ES-I3 (cell line): ENCODE results near the gene DUOXA1.

Experiments
- H3K36me3 ChIP-seq: 2 replicates; pipeline ENCODE4 v1.6.1; 2013; ENCODE audit warnings: mild to moderate bottlenecking, low read length, control low read depth, moderate library complexity; ENCODE audit not compliant: insufficient read depth
- H3K4me1 ChIP-seq: 2 replicates; pipeline ENCODE4 v1.6.1; 2013; ENCODE audit warnings: mild to moderate bottlenecking, control low read depth, low read length; ENCODE audit not compliant: insufficient read depth
- H3K9ac ChIP-seq: 2 replicates; pipeline ENCODE4 v1.6.1; 2013; ENCODE audit warnings: low read depth, mild to moderate bottlenecking, low read length, moderate library complexity
- H3K9me3 ChIP-seq: 2 replicates; pipeline ENCODE4 v1.6.1; 2013; ENCODE audit warnings: mild to moderate bottlenecking, low read length, moderate library complexity; ENCODE audit not compliant: control insufficient read depth, insufficient read depth

Gene DUOXA1

DNA sequence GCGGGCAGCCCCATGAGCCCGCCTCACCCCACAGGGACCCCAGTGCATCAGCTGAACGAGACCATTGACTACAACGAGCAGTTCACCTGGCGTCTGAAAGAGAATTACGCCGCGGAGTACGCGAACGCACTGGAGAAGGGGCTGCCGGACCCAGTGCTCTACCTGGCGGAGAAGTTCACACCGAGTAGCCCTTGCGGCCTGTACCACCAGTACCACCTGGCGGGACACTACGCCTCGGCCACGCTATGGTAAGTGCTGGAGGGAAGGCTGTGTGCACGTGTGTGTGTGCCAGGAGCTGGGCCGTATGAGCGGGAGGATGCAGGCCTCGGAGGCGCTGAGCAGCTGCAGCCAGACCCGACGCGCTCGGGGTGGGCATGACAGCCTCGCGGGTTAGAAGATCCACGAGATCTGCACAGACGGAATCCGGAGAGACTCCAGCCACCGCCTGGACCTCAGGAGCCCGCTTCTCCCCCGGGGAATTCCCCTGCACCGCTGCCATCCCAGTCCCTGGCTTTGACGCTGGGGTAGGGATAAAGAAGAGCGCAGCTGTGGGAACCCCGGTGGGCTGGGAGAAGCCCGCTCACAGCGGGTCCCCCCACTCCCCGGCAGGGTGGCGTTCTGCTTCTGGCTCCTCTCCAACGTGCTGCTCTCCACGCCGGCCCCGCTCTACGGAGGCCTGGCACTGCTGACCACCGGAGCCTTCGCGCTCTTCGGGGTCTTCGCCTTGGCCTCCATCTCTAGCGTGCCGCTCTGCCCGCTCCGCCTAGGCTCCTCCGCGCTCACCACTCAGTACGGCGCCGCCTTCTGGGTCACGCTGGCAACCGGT is 13.0 kb downstream of the DUOXA1 start:
- H3K4me1 ChIP-seq: peaks cover 15% of the 10 kb centered on the region
- no peaks in the 10 kb centered on the region for H3K9me3 ChIP-seq
- peak overlapping the region; percentile 2; the same call in 1 of the 2 replicates for H3K9ac ChIP-seq
- H3K36me3 ChIP-seq: no peaks in the 10 kb centered on the region

DNA sequence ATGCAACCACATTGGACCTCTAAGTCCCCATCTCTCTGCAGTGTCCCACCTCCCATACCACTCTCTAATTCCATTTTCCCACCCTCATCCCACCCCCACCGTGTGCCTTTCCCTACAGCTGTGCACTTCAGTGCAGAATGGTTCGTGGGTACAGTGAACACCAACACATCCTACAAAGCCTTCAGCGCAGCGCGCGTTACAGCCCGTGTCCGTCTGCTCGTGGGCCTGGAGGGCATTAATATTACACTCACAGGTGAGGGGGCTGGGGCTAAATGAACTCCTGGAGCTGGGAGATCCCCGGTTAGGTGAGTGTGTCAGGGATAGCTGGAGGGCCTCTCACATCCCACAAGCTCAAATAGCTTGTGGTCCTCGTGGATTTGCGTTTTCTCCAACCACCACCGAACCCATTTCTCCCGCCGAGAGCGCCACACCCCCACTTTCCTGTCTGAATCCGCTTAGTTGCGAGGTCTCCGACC is 13.6 kb downstream of the DUOXA1 start:
- H3K4me1 ChIP-seq: peaks cover 15% of the 10 kb centered on the region
- no peaks in the 10 kb centered on the region for H3K9me3 ChIP-seq
- no peaks in the 10 kb centered on the region for H3K36me3 ChIP-seq
- no peak overlapping the region for H3K9ac ChIP-seq

DNA sequence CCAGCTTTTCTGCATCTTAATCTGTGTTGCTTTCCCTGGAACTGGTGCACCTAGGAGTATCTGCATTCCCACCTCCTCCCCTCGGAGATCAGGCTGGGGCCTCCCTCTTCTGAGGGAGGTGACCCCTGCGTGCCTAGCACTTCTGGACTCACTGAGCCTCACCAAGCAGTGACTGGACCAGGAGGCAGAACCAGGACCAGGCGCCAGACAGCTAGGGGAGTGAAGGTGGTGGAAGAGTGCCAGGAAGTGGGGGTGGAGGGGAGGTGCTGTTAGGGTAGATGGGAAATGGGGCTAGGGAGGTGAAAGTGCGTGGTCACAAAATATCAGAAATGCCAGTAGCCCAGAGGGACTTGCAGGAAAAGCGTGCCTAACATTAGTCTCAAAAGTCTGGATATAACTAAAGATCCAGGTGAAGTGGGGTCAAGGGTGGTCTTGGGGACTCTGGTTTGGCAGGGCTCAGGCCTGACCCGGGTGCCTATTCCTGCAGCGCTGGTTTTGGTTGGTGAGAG is 14.3 kb downstream of the DUOXA1 start:
- no peak overlapping the region for H3K9ac ChIP-seq
- H3K36me3 ChIP-seq: no peaks in the 10 kb centered on the region
- H3K9me3 ChIP-seq: no peaks in the 10 kb centered on the region
- H3K4me1 ChIP-seq: peaks cover 15% of the 10 kb centered on the region

DNA sequence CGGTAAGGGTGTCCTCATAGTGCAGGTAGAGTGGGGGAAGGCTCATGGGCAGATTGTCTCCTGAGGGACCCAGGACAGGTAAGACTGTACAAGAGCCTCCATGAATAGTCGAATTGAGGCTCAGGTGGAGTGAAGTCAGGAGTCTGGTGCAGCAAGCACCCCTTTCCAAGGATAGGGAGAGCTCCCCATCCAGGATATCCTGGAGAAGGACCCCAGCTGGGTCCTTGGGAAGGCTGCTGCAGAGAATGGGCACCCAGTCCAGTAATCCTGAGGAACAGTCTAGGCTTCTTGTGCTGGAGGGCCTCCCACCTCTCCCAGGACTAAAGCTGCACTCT is 15.0 kb downstream of the DUOXA1 start:
- no peaks in the 10 kb centered on the region for H3K9me3 ChIP-seq
- peaks cover 15% of the 10 kb centered on the region for H3K4me1 ChIP-seq
- H3K36me3 ChIP-seq: no peaks in the 10 kb centered on the region
- no peak overlapping the region for H3K9ac ChIP-seq

DNA sequence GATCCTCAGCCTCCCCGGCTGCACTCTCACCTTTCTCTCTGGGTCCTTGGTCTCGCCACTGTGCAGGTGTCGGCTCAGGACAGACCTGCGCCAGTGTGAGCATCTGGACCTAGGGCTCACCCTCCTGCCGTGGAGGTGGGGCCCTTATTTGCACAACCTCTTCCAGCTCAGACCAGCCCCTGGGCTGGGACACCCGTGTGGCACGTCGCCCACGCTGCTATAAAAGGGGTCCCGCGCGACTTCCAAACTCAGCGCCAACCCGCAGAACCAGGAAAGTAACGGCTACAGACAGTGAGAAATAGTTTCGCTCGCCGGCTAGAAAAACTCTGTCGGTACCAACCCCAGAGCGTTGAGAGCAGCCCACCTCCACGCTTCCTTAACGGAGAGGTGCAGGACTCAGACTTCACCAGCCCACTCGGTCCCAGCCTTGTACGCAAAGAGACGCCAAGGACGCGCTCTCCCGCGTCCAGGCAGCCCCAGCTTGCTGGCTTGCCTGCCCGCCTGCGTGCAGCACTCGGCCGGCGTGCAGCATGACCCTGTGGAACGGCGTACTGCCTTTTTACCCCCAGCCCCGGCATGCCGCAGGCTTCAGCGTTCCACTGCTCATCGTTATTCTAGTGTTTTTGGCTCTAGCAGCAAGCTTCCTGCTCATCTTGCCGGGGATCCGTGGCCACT is 15.5 kb downstream of the DUOXA1 start, which contains the start of the genes DUOX2 and DUOXA2:
Gene DUOX2, minus strand, starts transcription at position 97 of the 675 bp plus-strand sequence. CDS start 761 bp downstream, outside the sequence.
Gene DUOXA2, plus strand, starts transcription at position 251 of the 675 bp plus-strand sequence. Its CDS starts 280 bp downstream, at position 531.
- Histone ChIP-seq H3K36me3 (no peaks in the 10 kb centered on the region), H3K4me1 (peaks cover 15% of the 10 kb centered on the region), H3K9ac (peak within 1 kb of the TSS; percentile 39; the same call in 1 of the 2 replicates), H3K9me3 (no peaks in the 10 kb centered on the region)

DNA sequence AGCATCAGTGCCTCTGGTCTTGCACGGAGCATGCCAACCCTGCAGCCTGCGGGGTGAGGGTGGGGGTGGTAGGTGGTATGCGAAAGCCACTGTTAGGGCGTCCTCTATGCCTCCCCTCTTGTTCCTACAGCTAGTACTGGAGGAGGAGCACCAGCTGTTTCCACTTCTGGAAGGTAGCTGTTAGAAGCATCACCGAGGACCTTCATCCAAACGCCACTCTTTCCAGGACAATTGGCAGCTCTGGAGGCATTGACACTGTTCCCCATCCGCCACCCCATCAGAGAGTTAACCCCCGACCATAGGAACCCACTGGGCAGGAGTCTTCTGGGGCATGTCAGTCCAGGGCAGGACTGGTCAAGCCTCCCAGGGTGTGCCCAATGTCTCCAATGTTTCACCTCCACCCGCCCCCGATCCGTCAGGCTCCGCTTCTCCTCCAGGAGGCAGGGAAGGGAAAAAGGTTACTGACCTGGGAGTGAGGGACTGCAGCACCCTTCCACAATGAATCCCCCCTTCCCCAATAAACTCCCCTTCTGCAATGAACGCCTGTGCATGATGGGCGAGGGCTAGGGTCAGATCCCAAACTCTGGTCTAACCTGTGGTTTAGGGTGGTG is 16.2 kb downstream of the DUOXA1 start:
- no peaks in the 10 kb centered on the region for H3K9me3 ChIP-seq
- H3K36me3 ChIP-seq: no peaks in the 10 kb centered on the region
- peaks cover 15% of the 10 kb centered on the region for H3K4me1 ChIP-seq
- H3K9ac ChIP-seq: peak overlapping the region; percentile 39; the same call in 1 of the 2 replicates

DNA sequence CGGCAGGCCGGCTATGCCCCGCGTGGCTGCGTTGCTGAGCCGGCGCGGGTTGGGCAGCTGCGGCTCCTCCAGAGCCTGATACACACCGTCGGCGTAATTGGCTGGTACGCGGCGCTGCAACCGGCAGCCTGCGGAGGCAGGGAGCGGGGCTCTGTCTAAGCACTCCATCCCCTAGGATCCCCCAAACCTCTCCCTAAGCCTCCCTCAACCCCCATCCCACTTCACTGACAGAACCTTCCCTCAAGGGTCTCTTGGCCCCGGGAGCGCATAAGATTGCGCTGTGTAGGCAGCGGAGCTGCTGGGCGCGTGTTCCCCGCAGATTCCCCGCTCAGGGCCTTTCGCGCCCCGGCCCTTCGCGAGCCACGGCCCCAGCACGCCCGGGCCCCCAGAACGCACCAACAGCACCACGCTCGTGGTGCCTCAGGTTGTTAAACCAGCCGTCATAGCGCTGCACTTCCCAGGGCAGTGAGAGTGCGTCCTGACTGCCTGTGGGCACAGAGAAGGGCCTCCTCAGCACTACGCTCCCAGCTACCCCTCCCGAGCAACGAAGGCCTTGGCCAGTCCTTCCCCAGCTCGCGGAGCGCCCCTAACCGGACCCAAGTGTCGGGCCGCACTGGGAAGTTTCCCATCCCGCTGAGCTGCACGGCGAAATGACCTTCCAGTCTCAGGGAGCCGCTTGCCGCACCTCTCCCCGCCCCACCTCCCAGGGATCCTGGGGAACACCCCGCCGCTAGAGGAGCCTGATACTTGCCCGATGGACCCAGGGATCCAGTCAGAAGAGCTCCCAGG is 16.9 kb downstream of the DUOXA1 start:
- peak overlapping the region; percentile 39; the same call in 1 of the 2 replicates for H3K9ac ChIP-seq

DNA sequence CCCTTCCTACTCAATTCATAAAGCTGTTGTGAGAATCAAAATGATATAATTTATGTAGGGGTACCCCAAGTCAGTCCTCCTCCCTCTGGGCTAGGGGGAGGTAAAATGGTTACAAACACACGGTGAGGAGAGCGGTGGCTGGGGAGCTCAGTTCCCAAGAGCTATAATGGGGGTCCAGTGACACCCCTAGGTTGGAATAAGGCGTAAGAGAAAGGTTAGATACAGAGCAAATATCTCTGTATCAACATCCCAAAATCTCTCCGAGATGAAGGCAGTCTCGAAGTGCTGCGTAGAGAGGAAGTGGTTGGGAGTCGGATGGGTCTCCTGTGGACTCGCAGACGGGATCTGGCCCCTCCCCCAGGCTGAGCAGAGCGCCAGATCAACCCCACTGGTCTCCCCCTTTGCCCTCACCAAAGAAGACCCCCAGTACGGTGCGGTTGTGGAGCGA is 17.5 kb downstream of the DUOXA1 start:
- Histone ChIP-seq H3K9ac (peak overlapping the region; percentile 39), H3K36me3 (no peaks in the 10 kb centered on the region), H3K4me1 (peaks cover 15% of the 10 kb centered on the region), H3K9me3 (no peaks in the 10 kb centered on the region)

More for the DNA sequence above, 16.9 kb downstream of the DUOXA1 start:
- peaks cover 15% of the 10 kb centered on the region for H3K4me1 ChIP-seq
- no peaks in the 10 kb centered on the region for H3K9me3 ChIP-seq
- no peaks in the 10 kb centered on the region for H3K36me3 ChIP-seq

DNA sequence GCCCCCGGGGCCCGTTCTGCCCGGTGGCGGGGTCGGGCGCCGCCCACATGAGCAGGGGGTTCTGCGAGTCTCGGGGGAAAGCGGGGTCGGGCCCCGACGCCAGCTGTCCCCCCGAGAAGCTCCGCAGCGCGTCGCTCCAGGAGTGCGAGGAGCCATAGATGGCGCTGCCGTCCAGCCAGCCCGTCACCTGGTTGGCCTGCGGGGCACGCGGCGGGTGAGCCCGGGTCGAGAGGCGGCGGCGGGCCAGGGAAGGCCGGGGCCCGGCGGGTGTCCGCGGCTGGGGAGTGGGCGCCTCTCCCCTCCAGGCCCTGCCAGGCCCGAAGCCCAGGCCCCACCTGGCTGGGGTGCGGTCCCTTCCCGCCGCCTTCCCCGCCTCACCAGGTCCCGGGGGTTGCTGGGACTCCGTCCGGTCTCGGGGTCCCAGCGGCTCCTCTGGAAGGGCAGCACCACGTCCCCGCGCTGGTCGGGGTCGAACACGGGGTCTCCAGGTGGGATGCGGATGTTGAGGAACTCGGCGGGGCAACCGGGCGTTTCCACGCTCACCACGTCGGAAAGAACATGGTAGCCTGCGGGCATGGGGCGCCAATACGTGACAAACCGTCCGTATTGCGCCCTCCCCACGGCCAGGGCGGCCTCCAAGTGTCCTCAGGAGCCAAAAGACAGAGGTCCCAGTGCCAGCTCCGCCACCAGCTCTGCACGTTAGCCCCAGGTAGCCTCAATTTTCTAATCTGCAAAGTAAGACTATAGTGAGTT is 18.1 kb downstream of the DUOXA1 start:
- Histone ChIP-seq H3K36me3 (no peaks in the 10 kb centered on the region), H3K9me3 (no peaks in the 10 kb centered on the region), H3K4me1 (peaks cover 15% of the 10 kb centered on the region), H3K9ac (peak overlapping the region; percentile 39)

DNA sequence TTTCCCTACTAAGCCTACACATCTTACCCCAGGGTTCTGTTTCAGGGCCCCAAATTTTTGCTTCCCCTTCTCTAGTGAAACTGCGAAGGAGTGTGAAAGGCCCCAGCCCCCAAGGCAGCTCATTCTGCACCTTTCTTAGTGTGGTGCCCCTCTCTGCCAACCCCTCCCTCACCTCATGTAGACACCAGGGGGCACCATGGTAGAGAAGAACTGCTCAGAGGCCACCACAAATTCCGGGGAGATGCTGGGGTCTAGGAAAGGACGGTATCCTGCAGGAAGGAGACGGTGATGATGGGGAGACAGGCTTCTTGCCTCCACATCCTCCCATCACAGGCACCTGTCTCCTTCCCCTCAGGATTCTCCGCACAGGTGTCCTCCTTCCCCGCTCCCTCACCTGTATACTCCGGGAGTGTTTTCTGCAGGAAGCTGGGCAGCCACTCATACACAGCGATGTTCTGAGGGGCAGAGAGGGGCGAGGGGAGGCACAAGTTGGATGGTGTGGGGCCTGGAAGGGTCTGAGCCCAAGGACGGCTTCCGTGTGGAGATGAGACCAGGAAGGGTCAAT is 19.3 kb downstream of the DUOXA1 start:
- H3K36me3 ChIP-seq: no peaks in the 10 kb centered on the region
- peaks cover 15% of the 10 kb centered on the region; the same call in 1 of the 2 replicates for H3K4me1 ChIP-seq
- H3K9ac ChIP-seq: no peak overlapping the region
- H3K9me3 ChIP-seq: no peaks in the 10 kb centered on the region

DNA sequence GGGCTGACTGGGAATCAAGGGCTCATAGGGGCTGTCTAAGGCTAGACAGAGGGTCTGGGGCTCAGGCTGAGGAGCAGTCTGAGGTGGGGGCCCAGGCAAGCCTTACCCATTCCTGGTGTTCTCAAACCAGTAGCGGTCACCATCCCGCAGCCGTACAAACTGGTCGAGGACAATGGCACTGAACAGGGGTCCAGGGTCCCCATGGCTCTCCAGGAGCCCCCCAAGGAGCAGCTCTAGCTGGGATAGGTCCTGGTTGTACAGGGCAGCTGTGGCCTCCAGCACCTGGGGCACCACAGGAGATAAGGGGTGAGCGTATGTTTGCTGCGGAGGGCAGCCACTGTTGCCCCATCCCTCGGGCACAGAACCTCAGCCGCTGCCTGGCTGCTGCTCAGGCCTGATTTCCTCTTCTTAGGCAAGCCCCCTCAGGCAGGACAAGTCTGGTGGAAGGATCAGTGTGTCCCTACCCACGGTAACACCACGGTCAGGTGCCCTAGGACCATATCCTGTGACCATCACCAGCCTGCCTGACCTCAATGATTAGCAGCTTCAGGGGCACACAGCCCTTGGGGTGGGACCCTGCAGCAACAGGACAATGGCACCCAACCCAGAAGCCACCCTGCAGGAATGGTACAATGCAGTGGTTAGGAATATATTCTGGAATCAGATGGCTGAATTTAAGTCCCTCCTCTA is 21.6 kb downstream of the DUOXA1 start:
- H3K9ac ChIP-seq: no peak overlapping the region
- no peaks in the 10 kb centered on the region for H3K9me3 ChIP-seq
- H3K36me3 ChIP-seq: no peaks in the 10 kb centered on the region
- peaks cover 5% of the 10 kb centered on the region; the same call in 1 of the 2 replicates for H3K4me1 ChIP-seq

DNA sequence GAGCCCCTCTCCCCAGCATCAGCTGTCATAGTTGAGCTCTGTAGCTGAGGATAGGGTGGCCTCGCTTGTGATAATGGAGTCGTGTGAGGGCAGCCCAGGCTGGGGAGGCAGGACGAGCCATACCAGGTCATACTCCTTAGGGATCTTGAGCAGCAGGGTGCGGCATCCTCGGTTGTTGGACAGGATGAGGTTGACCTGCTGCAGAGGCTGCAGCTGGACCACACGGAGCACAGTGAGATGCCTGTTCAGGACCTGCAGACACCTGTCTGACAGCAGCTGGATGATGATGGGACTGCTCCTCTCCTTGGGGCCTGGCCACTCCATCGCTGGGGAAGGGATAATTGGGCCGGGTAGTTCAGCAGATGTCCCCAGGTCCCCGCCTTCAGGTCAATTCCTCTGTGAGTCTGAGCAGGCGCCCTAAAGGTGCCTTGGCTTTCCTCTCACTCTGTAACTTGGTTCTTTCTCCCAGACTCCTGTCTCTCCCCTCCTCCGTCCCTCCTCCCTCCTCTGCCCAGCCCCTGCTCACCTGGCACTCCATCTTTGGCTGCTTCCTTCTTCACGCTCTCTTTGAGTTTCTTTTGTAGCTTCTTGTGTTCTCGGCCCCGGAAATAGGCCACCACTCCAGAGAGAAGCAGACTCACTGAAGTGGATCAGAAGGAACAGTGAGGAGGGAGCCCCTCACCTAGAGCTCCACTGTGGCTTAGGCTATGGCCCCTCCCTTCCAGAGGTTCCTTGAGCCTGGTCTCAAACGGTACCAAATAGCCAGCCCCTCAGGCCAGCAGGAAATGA is 23.5 kb downstream of the DUOXA1 start:
- Histone ChIP-seq H3K9me3 (no peaks in the 10 kb centered on the region), H3K9ac (no peak overlapping the region), H3K36me3 (no peaks in the 10 kb centered on the region), H3K4me1 (peaks cover 5% of the 10 kb centered on the region; the same call in 1 of the 2 replicates)
